ENCODE measurements around the gene TRMT10B. TPM values are rescaled to one million over a fixed set of nuclear protein-coding genes. Genes with fewer than 3 reads are reported as not detected.
"Not testable (repeated sequence)": the region's sequence is repeated elsewhere in the genome, so short reads cannot be mapped to it uniquely, and the experiment has no call there.

The TRMT10B gene
- total RNA-seq, 1 donor from 2014 or later = 4.2 TPM

- Histone ChIP-seq H3K27me3 (ENCODE audit: control insufficient read depth, insufficient read depth, low read length) (no peaks in the 10 kb centered on the region), H3K36me3 (ENCODE audit: control insufficient read depth, insufficient read depth, low read length) (no peaks in the 10 kb centered on the region), H3K4me3 (ENCODE audit: low read depth, low read length) (no peak overlapping the region)
- no peak for DNase-seq (ENCODE audit: low read depth)
- no peak for TF ChIP-seq CTCF (IDR thresholded peaks at IDR 0.05; ENCODE audit: insufficient read depth, low read length, poor library complexity, severe bottlenecking)
These were observed 7.6 kb upstream of the TRMT10B start for GRCh38 chr9:37745970-37746369.

- TF ChIP-seq CTCF (IDR thresholded peaks at IDR 0.05; ENCODE audit: insufficient read depth, low read length, poor library complexity, severe bottlenecking) = no peak
- no peak for DNase-seq (ENCODE audit: low read depth)
- Histone ChIP-seq H3K27me3 (ENCODE audit: control insufficient read depth, insufficient read depth, low read length) (no peaks in the 10 kb centered on the region), H3K4me3 (ENCODE audit: low read depth, low read length) (no peak overlapping the region), H3K36me3 (ENCODE audit: control insufficient read depth, insufficient read depth, low read length) (no peaks in the 10 kb centered on the region)
These were observed 6.9 kb upstream of the TRMT10B start for GRCh38 chr9:37746448-37747270.

GRCh38 chr9:37747271-37747753 lies 6.3 kb upstream of the TRMT10B start:
- DNase-seq (ENCODE audit: low read depth) = peak; percentile 14
- H3K27me3 ChIP-seq (ENCODE audit: control insufficient read depth, insufficient read depth, low read length) = no peaks in the 10 kb centered on the region

DNA sequence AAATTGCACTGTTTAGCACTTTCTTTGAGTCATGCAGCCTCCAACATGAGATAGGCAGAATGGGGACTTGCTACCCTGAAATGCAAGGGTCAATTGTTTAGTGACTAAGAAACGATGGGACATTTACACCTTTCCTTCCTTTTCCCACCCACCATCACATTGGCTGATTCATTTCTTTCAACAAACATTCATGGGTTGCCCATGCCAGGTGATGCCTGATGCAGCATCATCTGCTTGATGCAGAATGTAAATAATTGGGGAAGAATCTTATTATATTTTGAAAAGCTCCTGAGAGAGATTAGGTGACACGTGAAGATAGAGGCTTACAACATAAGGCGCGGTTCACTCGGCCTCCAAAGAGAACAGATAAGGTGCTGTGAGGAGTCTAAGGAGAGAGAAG lies 4.5 kb upstream of the TRMT10B start:
- TF ChIP-seq CTCF (IDR thresholded peaks at IDR 0.05; ENCODE audit: insufficient read depth, low read length, poor library complexity, severe bottlenecking) = no peak
- Histone ChIP-seq H3K36me3 (ENCODE audit: control insufficient read depth, insufficient read depth, low read length) (no peaks in the 10 kb centered on the region), H3K27me3 (ENCODE audit: control insufficient read depth, insufficient read depth, low read length) (no peaks in the 10 kb centered on the region), H3K4me3 (ENCODE audit: low read depth, low read length) (no peak overlapping the region)
- DNase-seq (ENCODE audit: low read depth) = no peak

More at GRCh38 chr9:37747271-37747753, 6.3 kb upstream of the TRMT10B start:
- TF ChIP-seq CTCF (IDR thresholded peaks at IDR 0.05; ENCODE audit: insufficient read depth, low read length, poor library complexity, severe bottlenecking) = peak; percentile 93
- H3K4me3 ChIP-seq (ENCODE audit: low read depth, low read length) = no peak overlapping the region
- H3K36me3 ChIP-seq (ENCODE audit: control insufficient read depth, insufficient read depth, low read length) = no peaks in the 10 kb centered on the region

GRCh38 chr9:37751186-37751585 lies 2.4 kb upstream of the TRMT10B start:
- no peak for TF ChIP-seq CTCF (IDR thresholded peaks at IDR 0.05; ENCODE audit: insufficient read depth, low read length, poor library complexity, severe bottlenecking)
- Histone ChIP-seq H3K27me3 (ENCODE audit: control insufficient read depth, insufficient read depth, low read length) (no peaks in the 10 kb centered on the region), H3K4me3 (ENCODE audit: low read depth, low read length) (no peak overlapping the region), H3K36me3 (ENCODE audit: control insufficient read depth, insufficient read depth, low read length) (no peaks in the 10 kb centered on the region)
- no peak for DNase-seq (ENCODE audit: low read depth)

- not testable (repeated sequence) for H3K27me3 ChIP-seq (ENCODE audit: control insufficient read depth, insufficient read depth, low read length); DNase-seq (ENCODE audit: low read depth); H3K36me3 ChIP-seq (ENCODE audit: control insufficient read depth, insufficient read depth, low read length)
These were observed 1.9 kb upstream of the TRMT10B start for GRCh38 chr9:37751704-37752103.

GRCh38 chr9:37752112-37752511 lies 1.5 kb upstream of the TRMT10B start:
- H3K27me3 ChIP-seq (ENCODE audit: control insufficient read depth, insufficient read depth, low read length); H3K4me3 ChIP-seq (ENCODE audit: low read depth, low read length); DNase-seq (ENCODE audit: low read depth); H3K36me3 ChIP-seq (ENCODE audit: control insufficient read depth, insufficient read depth, low read length): not testable (repeated sequence)

More at GRCh38 chr9:37751704-37752103, 1.9 kb upstream of the TRMT10B start:
- H3K4me3 ChIP-seq (ENCODE audit: low read depth, low read length) = not testable (repeated sequence)
